GM19468 (cell line): ENCODE data around the gene PFN3.

Experiments
- ATAC-seq: cut with Tn5 transposase; IDR thresholded peaks from one replicate; pipeline ENCODE4 v1.9.1; 2021; ENCODE audit warnings: mild to moderate bottlenecking, moderate library complexity, moderate number of reproducible peaks; ENCODE audit not compliant: unreplicated experiment; ENCODE audit errors: extremely low read depth

PFN3 gene

GRCh38 chr5:177397875-177398390 lies 2.5 kb downstream of the PFN3 start:
- ATAC-seq: no peak

DNA sequence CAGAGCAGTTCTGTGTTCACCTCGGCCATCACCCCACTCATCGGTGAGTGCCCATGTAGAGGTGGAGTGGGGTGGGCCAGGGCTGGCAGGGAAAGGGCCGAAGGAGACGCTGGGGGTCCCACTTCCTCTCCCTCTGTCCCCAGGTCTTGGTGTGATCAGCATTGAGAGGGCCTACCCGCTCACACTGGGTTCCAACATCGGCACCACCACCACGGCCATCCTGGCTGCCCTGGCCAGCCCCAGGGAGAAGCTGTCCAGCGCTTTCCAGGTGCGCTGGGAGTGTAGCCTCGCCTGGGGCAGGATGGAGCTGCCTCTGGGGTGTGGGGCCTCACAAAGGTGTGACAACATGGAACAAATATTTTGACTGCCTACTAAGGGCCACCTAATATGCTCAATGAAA lies 3.7 kb downstream of the PFN3 start:
- ATAC-seq: no peak

GRCh38 chr5:177396078-177396477 lies 4.4 kb downstream of the PFN3 start:
- ATAC-seq: no peak

GRCh38 chr5:177393990-177394389 lies 6.5 kb downstream of the PFN3 start:
- no peak for ATAC-seq

DNA sequence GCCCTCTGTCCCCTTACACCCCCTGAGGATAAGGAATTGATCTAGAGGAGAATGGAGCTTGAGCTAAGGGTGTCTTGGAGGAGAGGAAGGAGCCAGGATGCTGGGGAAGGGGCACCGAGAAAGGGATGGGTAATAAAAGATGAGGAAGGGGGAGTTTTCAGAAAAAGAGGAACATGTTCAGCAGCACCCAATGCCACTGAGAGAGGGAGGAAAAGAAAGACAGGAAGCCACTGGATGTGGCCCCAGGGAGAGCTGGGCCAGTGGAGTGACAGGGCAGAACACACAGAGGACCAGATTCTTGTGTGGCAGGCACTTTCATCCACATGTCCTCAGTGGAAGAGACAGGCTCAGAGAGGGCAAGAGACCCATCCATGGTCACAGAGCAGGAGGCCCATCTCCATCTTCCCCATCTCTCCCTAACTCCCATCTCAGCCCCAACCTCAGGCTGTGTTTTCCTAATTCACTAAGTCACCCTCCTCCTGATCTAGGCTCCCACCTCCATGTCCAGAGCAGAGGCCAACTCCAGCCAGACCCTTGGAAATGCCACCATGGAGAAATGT lies 7.2 kb downstream of the PFN3 start:
- ATAC-seq: no peak

GRCh38 chr5:177392765-177393164 lies 7.7 kb downstream of the PFN3 start:
- ATAC-seq: no peak

DNA sequence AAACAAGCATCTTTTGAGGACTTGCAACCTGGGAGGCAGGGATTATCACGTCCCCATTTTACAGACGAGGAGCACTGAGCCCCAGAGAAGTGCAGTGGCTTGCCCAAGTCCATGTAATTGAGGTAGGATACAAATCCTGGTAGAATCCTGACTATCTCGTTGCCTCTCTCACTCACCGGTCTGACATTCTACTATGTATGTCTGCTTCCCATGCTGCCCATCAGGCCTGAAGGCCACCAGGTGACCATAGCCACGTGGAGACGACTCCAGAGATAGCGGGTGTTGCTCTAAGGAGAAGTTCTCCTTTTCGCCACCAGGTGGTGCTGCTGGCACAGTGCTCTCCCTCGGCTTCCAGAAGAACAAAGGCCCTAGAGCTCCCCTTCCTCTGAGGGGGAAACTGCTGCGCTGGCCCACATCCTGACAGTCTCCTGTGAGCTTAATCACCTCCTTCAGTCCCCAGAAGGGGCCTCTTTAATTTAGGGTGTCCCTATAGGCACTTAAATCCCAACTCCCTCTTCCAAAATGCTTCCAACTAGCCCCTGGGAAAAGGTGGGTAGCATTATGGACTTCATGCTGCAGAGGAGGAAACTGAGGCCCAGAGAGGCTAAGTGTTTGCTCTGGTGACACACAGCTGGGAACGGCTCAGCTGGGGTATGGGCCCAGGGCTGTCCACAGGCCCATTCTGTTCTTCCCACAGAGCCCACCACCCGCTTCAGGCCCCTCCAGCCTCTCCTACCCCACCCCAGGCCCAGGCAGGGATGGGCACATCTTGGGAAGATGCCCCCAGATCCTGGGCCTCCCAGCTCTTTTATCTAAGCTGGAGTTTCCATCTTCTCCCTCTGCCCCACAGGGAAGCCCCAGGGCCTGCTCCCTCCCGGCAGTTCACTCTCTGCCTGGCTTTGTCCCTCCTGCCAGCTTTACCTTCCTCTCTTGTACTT lies 9.8 kb downstream of the PFN3 start:
- ATAC-seq: no peak

DNA sequence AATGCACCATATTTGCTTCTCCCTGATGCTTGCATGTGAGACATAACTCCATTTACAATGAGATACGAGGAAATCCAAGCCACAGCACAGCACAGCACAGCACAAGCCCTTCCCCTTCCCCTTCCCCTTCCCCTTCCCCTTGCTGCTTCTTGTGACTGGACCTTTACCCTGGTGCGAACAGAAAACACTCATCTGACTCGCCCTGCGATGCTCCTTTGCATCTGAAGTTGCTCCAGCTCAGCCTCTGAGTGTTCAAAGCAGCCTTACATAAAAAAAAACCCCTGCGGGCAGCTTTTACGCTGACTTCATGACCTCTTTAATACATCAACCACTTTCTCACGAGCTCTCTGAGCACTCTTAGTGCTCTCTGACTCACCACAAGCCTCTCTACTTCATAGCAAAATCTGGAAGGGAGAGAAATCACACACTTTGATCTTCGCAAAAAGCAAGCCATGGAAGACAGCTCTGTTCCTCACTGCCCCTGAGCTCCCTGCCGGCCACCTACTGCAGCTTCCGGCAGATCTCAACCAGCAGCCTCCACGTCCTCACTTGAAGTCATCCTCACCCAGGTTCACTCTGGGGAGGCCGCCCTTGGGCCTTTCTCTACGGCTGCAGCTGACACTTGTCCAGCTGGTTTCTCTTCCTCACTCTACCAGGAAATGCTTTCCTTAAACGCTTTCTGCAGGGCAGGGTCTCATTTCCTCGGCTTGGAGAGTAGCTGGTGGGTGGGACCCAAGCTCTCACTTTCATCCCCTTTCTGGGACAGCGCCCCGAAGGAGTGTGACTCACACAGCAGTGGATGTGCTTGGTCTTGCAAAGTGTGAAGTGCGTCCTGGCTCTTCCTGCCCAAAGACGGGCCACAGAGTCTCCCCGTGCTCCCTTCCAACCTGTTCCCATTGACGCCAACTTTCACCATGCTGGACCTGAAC lies 11.0 kb downstream of the PFN3 start:
- no peak for ATAC-seq

DNA sequence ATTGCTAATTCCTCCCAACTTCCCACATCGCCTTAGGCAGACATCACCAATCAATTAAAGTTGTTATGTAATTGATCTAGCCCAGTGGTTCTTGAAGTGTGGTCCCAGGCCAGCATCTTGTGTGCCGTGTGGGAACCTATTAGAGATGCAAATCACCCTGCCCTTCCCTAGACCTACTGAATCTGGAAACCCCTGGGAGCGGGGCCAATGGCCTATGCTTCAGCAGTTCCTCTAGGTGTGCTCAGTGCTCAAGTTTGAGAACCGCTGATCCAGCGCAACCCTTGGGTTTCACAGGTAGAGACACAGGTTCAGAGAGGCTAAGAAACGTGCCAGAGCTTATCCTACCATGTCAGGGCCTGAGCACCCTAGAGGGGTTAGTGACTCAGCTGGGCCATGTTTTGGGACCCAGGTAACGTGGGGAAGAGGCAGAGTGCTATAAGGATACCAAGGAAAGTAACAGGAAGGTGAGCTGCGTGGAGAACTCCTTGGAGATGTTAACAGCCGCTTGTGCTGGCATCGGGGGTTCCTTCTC lies 11.9 kb downstream of the PFN3 start:
- no peak for ATAC-seq

DNA sequence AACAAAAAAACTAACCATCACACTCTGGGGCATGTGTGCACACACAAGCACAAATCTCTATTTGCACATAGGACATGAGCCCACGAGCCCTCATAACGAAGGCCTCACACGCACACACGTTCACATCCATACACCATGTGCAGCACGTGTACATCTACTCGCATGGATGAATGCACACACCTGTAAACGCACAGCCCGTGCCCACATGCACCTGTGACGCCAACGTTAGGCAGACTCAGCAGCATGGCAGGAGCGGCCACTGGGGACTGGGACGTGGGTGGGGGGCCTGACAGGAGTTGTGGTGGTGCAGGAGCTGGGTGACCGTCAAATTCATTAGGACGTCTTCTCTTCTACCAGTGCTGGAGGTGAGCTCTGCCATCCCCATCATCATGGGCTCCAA lies 13.1 kb downstream of the PFN3 start:
- ATAC-seq: no peak

- no peak for ATAC-seq
Observed at GRCh38 chr5:177386542-177386941, 13.9 kb downstream of the PFN3 start.

DNA sequence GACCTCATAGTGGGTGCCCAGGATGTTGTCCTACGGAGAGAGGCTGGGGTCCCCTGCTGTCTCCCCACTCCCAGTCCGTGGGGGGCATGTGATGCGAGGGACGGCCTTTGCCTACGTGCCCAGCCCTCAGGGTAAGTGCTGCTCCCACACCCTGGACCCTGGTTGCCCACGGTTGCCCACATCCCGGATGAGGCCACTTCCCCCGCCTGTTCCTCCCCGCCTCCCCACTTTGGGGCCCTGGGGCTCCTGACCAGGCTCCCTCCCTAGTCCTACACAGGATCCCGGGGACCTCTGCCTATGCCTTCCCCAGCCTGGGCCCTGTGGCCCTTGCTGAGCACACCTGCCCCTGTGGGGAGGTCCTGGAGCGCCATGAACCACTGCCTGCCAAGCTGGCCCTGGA lies 14.7 kb downstream of the PFN3 start:
- no peak for ATAC-seq

DNA sequence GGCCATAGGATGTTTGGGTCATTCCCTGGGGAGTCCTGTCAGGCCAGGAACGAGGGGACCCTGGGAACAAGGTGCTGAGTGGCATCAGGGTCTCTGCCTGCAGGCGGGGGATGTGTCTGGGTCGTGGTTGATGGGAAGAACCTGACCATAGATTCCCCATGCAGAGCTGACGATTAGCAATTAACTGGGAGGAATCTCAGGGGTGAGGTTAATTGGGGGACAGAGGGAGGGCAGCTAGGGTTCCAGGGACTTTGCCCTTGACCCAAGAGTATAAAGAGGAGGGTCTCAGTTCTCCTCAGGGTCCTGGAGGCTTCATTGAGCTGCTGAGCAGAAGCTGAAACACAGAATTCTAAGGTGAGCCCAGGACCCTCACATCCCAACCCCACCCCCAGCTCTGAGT lies 16.3 kb downstream of the PFN3 start, which contains the start of gene SLC34A1:
Gene SLC34A1 (plus strand): TSS at position 301 of the 400 bp plus-strand sequence. CDS start 1,308 bp downstream, outside the sequence.
- ATAC-seq: no peak

- no peak for ATAC-seq
Observed at GRCh38 chr5:177383181-177383580, 17.3 kb downstream of the PFN3 start.

DNA sequence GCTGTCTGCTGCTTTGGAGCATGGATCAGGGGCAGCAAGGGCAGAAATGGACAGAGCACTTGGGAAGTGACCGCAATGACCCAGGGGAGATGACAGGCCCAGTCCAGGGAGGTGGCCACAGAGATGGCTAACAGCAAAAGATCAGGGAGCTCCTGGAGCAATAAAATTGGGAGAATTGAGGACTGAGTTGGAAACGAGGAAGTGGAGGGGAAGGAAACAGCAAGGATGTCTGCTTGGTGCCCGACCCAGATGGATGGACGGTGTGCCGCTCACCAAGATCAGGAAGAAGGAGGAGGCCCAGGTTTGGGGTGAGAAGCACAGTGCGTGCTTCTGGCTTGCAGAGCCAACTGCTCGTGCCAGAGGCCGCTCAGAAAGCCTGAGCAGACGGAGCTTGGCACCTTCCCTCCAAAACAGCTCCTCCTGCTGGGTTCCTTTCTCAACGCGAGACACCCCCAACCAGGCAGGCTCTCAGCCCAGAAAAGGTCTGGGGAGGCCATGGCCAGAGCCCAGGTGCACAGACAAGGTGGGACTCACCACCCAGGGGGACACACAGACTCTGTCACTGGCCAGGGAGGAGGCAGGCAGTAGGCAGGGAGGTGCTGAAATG lies 17.9 kb downstream of the PFN3 start:
- no peak for ATAC-seq

GRCh38 chr5:177380805-177381126 lies 19.7 kb downstream of the PFN3 start:
- no peak for ATAC-seq

GRCh38 chr5:177378884-177379883 lies 21.3 kb downstream of the PFN3 start:
- ATAC-seq: no peak

DNA sequence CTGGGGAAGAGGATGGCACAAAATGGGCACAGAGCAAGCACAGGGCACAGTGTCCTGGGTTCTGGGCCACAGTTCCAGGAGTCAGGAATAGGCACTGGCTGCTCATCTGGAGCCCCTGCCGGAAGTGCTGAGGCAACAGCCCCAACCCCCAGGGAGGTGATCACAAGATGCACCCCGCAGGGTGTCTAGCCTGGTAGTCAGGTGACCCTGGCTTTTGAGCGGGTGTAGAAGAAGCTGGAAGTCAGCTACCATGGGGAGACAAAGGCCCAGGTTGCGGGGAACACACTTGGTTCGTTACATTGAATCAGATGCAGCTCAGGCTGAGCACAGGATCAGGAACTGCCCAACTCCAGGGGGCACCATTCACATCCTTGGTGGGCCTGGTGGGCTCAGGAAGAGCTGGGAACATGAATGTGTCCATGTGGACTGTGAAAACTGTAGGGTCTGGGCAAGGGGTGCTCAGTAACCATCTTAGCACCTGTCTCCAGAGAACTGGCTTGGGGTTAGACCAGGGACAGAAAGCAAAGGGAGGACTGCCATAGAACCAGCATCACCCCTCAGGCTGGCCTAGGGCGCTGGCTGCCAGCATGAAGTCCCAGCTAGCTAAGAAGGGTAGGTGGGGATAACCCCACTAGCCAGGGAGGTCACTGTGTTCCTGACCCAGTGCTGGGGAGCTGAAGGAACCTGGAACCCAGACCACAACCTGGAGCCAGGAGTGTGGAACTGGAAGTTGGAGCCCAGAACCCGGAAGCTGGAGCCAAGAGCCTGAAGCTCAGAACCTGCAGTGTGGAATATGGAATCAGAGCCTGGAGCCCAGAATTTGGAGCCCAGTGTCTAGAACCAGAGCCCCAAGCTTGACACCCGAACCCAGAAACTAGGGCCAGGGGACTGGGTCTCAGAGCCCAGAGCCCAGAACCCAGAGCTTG lies 22.3 kb downstream of the PFN3 start:
- no peak for ATAC-seq
